ENCODE results near the gene MAST2. TPM values are rescaled to one million over a fixed set of nuclear protein-coding genes. Genes with fewer than 3 reads are reported as not detected.

The MAST2 gene
- total and polyA plus RNA-seq, 9 of the 15 experiments (the other 6 are each of a cell fraction or from before 2014, with no cell fraction given): 0.73 to 32.0 (median 17.8) TPM

GRCh38 chr1:46002551-46003150, 199.2 kb downstream of the MAST2 start:
- WGBS (ENCODE audit: insufficient coverage, low coverage, missing lambda C conversion rate): 94% methylated on average over 3 of the region's 3 CpGs
- H3K4me1 ChIP-seq (replicated peaks in 1 of 2; ENCODE audit: control insufficient read depth in 2 of 2, insufficient read depth in 2 of 2, low read length in 2 of 2): peaks cover 0 to 8% of the 10 kb centered on the region in 2 experiments; a peak in 2 of 5 replicates
- intact Hi-C loops (cut with micrococcal nuclease) (no loop called here), in situ Hi-C loops (cut with MboI) (no loop called here)
- no TSS peak for BruUV-seq (replicated peaks)
- no peak overlapping the region for H3K9ac ChIP-seq (ENCODE audit: insufficient read depth in 1 of 2, low read depth in 2 of 2, low read length in 2 of 2)
- TF ChIP-seq BRD9 (IDR thresholded peaks at IDR 0.05; ENCODE audit: low read depth, partially characterized antibody): no peak
- no peak for TF ChIP-seq CHD4 (IDR thresholded peaks at IDR 0.05; ENCODE audit: insufficient read depth, insufficient replicate concordance, low read depth, low read length, poor library complexity, severe bottlenecking)
- TF ChIP-seq TCF15 (CRISPR knock-in tag; IDR thresholded peaks at IDR 0.05): no peak
- no peak for TF ChIP-seq XRCC5 (IDR thresholded peaks at IDR 0.05; ENCODE audit: low read depth, low read length)
- no peak overlapping the region for H3K4me2 ChIP-seq (ENCODE audit: insufficient read depth, low read length)
- no peaks in the 10 kb centered on the region for H4K20me1 ChIP-seq (replicated peaks; ENCODE audit: control insufficient read depth, insufficient read depth, low read length)
- H3K4me3 ChIP-seq: no peak overlapping the region
- no peak for ATAC-seq
- ChIA-PET CTCF (ENCODE audit: low intra/inter-chr PET ratio) (no interaction called here), POLR2A (interaction anchor here (0.9 to 2.0 kb wide), 4 partner anchors 8 to 32 kb away, joined by 3 to 6 read pairs (median 4); no protein-coding TSS in a partner anchor)
- peaks cover 4% of the 10 kb centered on the region for H3K9me1 ChIP-seq (ENCODE audit: control insufficient read depth, insufficient read depth, low read length)
- no peak overlapping the region for H3K27ac ChIP-seq (ENCODE audit: extremely low read depth, low read depth, low read length)
- H2AFZ ChIP-seq (ENCODE audit: low read depth, low read length): no peak overlapping the region
- FAIRE-seq: no peak
- no peaks in the 10 kb centered on the region for H3K79me2 ChIP-seq (ENCODE audit: control insufficient read depth, insufficient read depth, low read length)
- H3K36me3 ChIP-seq (ENCODE audit: control insufficient read depth, insufficient read depth, low read length): peaks cover 24% of the 10 kb centered on the region
- DNase-seq (ENCODE audit: extremely low read depth in 1 of 4, low spot score in 3 of 4): no peak
- H3K9me3 ChIP-seq (replicated peaks; ENCODE audit: control insufficient read depth, insufficient read depth, low read depth, low read length): no peaks in the 10 kb centered on the region
- no peaks in the 10 kb centered on the region for H3K27me3 ChIP-seq (ENCODE audit: control insufficient read depth in 2 of 2, insufficient read depth in 2 of 2, low read length in 2 of 2)

GRCh38 chr1:46003315-46003714, 199.9 kb downstream of the MAST2 start:
- Histone ChIP-seq H3K27me3 (ENCODE audit: control insufficient read depth in 2 of 2, insufficient read depth in 2 of 2, low read length in 2 of 2) (no peaks in the 10 kb centered on the region), H3K27ac (ENCODE audit: extremely low read depth, low read depth, low read length) (no peak overlapping the region), H2AFZ (ENCODE audit: low read depth, low read length) (no peak overlapping the region), H3K4me2 (ENCODE audit: insufficient read depth, low read length) (no peak overlapping the region), H3K9me3 (replicated peaks; ENCODE audit: control insufficient read depth, insufficient read depth, low read depth, low read length) (no peaks in the 10 kb centered on the region), H3K36me3 (ENCODE audit: control insufficient read depth, insufficient read depth, low read length) (peaks cover 31% of the 10 kb centered on the region), H3K4me3 (no peak overlapping the region), H3K9ac (ENCODE audit: insufficient read depth in 1 of 2, low read depth in 2 of 2, low read length in 2 of 2) (no peak overlapping the region), H4K20me1 (replicated peaks; ENCODE audit: control insufficient read depth, insufficient read depth, low read length) (no peaks in the 10 kb centered on the region), H3K9me1 (ENCODE audit: control insufficient read depth, insufficient read depth, low read length) (peaks cover 4% of the 10 kb centered on the region), H3K4me1 (replicated peaks in 1 of 2; ENCODE audit: control insufficient read depth in 2 of 2, insufficient read depth in 2 of 2, low read length in 2 of 2) (peaks cover 0 to 8% of the 10 kb centered on the region in 2 experiments; a peak in 2 of 5 replicates), H3K79me2 (ENCODE audit: control insufficient read depth, insufficient read depth, low read length) (no peaks in the 10 kb centered on the region)
- TF ChIP-seq ZBTB2 (IDR thresholded peaks at IDR 0.05) (no peak), CEBPB (tag; IDR thresholded peaks at IDR 0.05) (peak; percentile 86), SMARCA4 (IDR thresholded peaks at IDR 0.05) (no peak)
- BruUV-seq (replicated peaks): no TSS peak
- WGBS (ENCODE audit: insufficient coverage, low coverage, missing lambda C conversion rate): 58% methylated on average over 5 of the region's 5 CpGs
- intact Hi-C loops (cut with micrococcal nuclease) (no loop called here), in situ Hi-C loops (cut with MboI) (no loop called here)
- DNase-seq (ENCODE audit: extremely low read depth in 1 of 4, low spot score in 3 of 4) (no peak), ATAC-seq (no peak), FAIRE-seq (no peak)
- CTCF ChIA-PET (ENCODE audit: low intra/inter-chr PET ratio): no interaction called here
- POLR2A ChIA-PET: interaction anchor here (1.0 to 1.6 kb wide), 2 partner anchors 13 to 31 kb away, joined by 3 to 6 read pairs; no protein-coding TSS in a partner anchor
